Measurements from ENCODE around the gene TXNIP. TPM values are rescaled to one million over a fixed set of nuclear protein-coding genes. Genes with fewer than 3 reads are reported as not detected.

The TXNIP gene
- polyA plus RNA-seq, 1 donor (not counting 4 experiments of a cell fraction or from before 2014, with no cell fraction given) = 159 TPM

DNA sequence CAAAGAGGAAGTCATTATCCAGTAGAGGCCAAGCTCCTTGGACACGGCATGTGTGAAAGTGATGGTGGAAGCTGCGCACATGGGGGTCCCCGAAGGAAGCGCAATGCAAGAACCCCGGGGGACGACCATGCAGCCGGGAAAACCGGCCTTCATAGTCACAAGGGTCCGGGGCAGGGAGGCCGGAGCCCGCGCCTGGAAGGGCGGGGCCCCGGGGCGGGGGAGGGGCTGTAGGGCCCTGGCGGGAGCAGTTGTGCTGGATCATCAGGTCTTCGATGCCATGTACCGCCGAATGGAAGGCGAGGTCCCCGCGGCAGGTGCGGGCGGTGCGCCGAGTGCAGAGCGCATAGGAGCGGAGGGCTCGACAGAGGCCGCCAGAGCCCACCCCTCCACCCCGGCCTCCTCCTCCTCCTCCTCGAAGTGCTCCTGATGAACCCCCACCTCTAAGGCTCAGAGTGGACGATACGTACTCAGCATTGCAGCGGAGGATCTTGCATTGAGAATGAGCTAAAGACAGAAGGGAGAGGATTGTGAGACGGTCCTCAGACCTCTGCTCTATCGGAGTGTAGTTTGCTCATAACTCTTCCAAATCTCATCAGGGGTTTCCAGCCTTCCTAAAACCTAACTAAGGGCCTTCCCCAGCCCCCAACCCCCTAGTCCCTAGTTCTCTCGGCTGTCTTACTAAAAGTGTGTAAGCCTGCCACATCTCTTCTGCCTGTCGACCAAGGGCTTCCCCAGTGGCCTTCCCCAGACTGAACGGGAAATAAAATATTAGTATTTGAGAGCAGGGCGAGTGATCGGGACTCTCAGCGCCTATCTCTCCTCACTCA is 23.1 kb upstream of the TXNIP start:
- H3K9me1 ChIP-seq (ENCODE audit: control insufficient read depth, extremely low read depth, insufficient read depth, low read length) = no peaks in the 10 kb centered on the region
- H4K20me1 ChIP-seq (ENCODE audit: control insufficient read depth, extremely low read depth, insufficient read depth, low read length) = no peaks in the 10 kb centered on the region
- DNase-seq (ENCODE audit: low read depth, low spot score) = no peak
- H3K4me2 ChIP-seq (ENCODE audit: control insufficient read depth, extremely low read depth, insufficient read depth, low read depth, low read length) = no peak overlapping the region
- H3K4me1 ChIP-seq (ENCODE audit: control insufficient read depth, extremely low read depth, insufficient read depth, low read length) = no peaks in the 10 kb centered on the region
- H3K36me3 ChIP-seq (ENCODE audit: control insufficient read depth in 2 of 2, extremely low read depth in 1 of 2, insufficient read depth in 2 of 2, low read length in 2 of 2) = no peaks in the 10 kb centered on the region
- no peaks in the 10 kb centered on the region for H3K79me2 ChIP-seq (ENCODE audit: control insufficient read depth, insufficient read depth, low read length)
- no peak overlapping the region for H2AFZ ChIP-seq (ENCODE audit: control insufficient read depth, low read length)
- no peak overlapping the region for H3K4me3 ChIP-seq (ENCODE audit: control insufficient read depth in 2 of 3, extremely low read depth in 1 of 3, insufficient read depth in 2 of 3, low read depth in 1 of 3, low read length in 3 of 3)
- dilution Hi-C loops (cut with MboI; ENCODE audit: extremely low pct_ligation_motif_present, low sequenced_read_pairs) = no loop called here
- H3K27me3 ChIP-seq (ENCODE audit: control insufficient read depth, extremely low read depth, insufficient read depth, low read length) = peaks cover 51% of the 10 kb centered on the region
- H3K27ac ChIP-seq (ENCODE audit: control insufficient read depth, insufficient read depth, low read length) = no peak overlapping the region
- FAIRE-seq = no peak
- H3K9me3 ChIP-seq (ENCODE audit: control insufficient read depth, low read depth, low read length) = no peaks in the 10 kb centered on the region
- no peak overlapping the region for H3K9ac ChIP-seq (ENCODE audit: control insufficient read depth, extremely low read depth, insufficient read depth, low read length)
- TF ChIP-seq, protein P1, sequence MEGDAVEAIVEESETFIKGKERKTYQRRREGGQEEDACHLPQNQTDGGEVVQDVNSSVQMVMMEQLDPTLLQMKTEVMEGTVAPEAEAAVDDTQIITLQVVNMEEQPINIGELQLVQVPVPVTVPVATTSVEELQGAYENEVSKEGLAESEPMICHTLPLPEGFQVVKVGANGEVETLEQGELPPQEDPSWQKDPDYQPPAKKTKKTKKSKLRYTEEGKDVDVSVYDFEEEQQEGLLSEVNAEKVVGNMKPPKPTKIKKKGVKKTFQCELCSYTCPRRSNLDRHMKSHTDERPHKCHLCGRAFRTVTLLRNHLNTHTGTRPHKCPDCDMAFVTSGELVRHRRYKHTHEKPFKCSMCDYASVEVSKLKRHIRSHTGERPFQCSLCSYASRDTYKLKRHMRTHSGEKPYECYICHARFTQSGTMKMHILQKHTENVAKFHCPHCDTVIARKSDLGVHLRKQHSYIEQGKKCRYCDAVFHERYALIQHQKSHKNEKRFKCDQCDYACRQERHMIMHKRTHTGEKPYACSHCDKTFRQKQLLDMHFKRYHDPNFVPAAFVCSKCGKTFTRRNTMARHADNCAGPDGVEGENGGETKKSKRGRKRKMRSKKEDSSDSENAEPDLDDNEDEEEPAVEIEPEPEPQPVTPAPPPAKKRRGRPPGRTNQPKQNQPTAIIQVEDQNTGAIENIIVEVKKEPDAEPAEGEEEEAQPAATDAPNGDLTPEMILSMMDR (optimal IDR thresholded peaks at IDR 0.05 in 1 of 3, IDR thresholded peaks at IDR 0.05 in 1 of 3, conservative IDR thresholded peaks at IDR 0.05 in 1 of 3; ENCODE audit: extremely low read depth in 1 of 3, insufficient read depth in 2 of 3, low read length in 3 of 3) = no peak
- TF ChIP-seq EZH2 (IDR thresholded peaks at IDR 0.05; ENCODE audit: low read length) = peak; percentile 41

DNA sequence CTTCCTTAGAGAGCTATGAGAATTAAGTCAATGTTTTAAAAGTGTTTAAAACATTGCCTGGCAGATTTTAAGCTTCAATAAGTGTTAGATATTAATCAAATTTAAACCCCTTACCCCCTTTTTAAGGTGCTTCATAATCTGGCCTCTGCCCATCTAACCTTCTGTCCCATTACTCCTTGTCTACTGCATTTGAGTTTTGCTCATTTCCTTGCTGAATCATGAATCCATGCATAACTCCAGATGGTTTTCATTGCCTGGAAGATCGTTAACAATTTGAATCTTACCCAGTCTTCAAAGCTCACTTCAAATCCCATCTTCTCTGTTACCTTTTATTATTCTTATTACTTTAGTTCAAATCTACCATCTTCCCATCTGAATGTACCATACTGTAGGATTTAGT is 20.5 kb upstream of the TXNIP start:
- no peaks in the 10 kb centered on the region for H3K9me1 ChIP-seq (ENCODE audit: control insufficient read depth, extremely low read depth, insufficient read depth, low read length)
- H3K9ac ChIP-seq (ENCODE audit: control insufficient read depth, extremely low read depth, insufficient read depth, low read length) = no peak overlapping the region
- no peaks in the 10 kb centered on the region for H3K9me3 ChIP-seq (ENCODE audit: control insufficient read depth, low read depth, low read length)
- H3K79me2 ChIP-seq (ENCODE audit: control insufficient read depth, insufficient read depth, low read length) = no peaks in the 10 kb centered on the region
- FAIRE-seq (no peak), DNase-seq (ENCODE audit: low read depth, low spot score) (no peak)
- H2AFZ ChIP-seq (ENCODE audit: control insufficient read depth, low read length) = no peak overlapping the region
- no peak overlapping the region for H3K4me2 ChIP-seq (ENCODE audit: control insufficient read depth, extremely low read depth, insufficient read depth, low read depth, low read length)
- dilution Hi-C loops (cut with MboI; ENCODE audit: extremely low pct_ligation_motif_present, low sequenced_read_pairs) = no loop called here
- TF ChIP-seq, protein P1 (optimal IDR thresholded peaks at IDR 0.05 in 1 of 3, IDR thresholded peaks at IDR 0.05 in 1 of 3, conservative IDR thresholded peaks at IDR 0.05 in 1 of 3; ENCODE audit: extremely low read depth in 1 of 3, insufficient read depth in 2 of 3, low read length in 3 of 3) = no peak
- no peak for TF ChIP-seq EZH2 (IDR thresholded peaks at IDR 0.05; ENCODE audit: low read length)
- peaks cover 3% of the 10 kb centered on the region for H3K4me1 ChIP-seq (ENCODE audit: control insufficient read depth, extremely low read depth, insufficient read depth, low read length)
- H3K36me3 ChIP-seq (ENCODE audit: control insufficient read depth in 2 of 2, extremely low read depth in 1 of 2, insufficient read depth in 2 of 2, low read length in 2 of 2) = no peaks in the 10 kb centered on the region
- peaks cover 48% of the 10 kb centered on the region for H3K27me3 ChIP-seq (ENCODE audit: control insufficient read depth, extremely low read depth, insufficient read depth, low read length)
- no peak overlapping the region for H3K4me3 ChIP-seq (ENCODE audit: control insufficient read depth in 2 of 3, extremely low read depth in 1 of 3, insufficient read depth in 2 of 3, low read depth in 1 of 3, low read length in 3 of 3)
- no peaks in the 10 kb centered on the region for H4K20me1 ChIP-seq (ENCODE audit: control insufficient read depth, extremely low read depth, insufficient read depth, low read length)
- H3K27ac ChIP-seq (ENCODE audit: control insufficient read depth, insufficient read depth, low read length) = no peak overlapping the region

Data from keratinocyte (primary cell).